Left ventricle myocardium inferior (tissue), 1 donor: ENCODE data around the gene GJB4. TPM values are rescaled to one million over a fixed set of nuclear protein-coding genes. Genes with fewer than 3 reads are reported as not detected.

ENCODE experiments used
- DNase-seq: peaks from one replicate; pipeline ENCODE4 v3.0.0-alpha.2; 2020
- H3K27ac ChIP-seq: fragments of 200-600 bp; replicated peaks from 2 replicates; pipeline ENCODE4 v1.8.0; 2021
- H3K27me3 ChIP-seq: fragments of 200-600 bp; 2 replicates; pipeline ENCODE4 v1.8.0; 2021; ENCODE audit warnings: low read depth
- H3K36me3 ChIP-seq: fragments of 200-600 bp; 2 replicates; pipeline ENCODE4 v1.8.0; 2021
- H3K4me1 ChIP-seq: fragments of 200-600 bp; 2 replicates; pipeline ENCODE4 v1.8.0; 2021
- H3K4me3 ChIP-seq: fragments of 200-600 bp; 2 replicates; pipeline ENCODE4 v1.8.0; 2021; ENCODE audit warnings: mild to moderate bottlenecking, moderate library complexity
- H3K9me3 ChIP-seq: fragments of 200-600 bp; replicated peaks from 2 replicates; pipeline ENCODE4 v1.8.0; 2021
- CTCF ChIP-seq: fragments of 200-600 bp; IDR thresholded peaks from 2 replicates; pipeline ENCODE4 v1.8.0; 2021; ENCODE audit warnings: antibody characterized with exemption, mild to moderate bottlenecking, borderline replicate concordance
- intact Hi-C: fragments of 100-400 bp; cut with micrococcal nuclease; formaldehyde crosslinking; loops from one replicate; pipeline ENCODE4 v1.11.0; 2022
- total RNA-seq: library from RNA; stranded (reverse); fragmentation: NEBNext Ultra II Directional; extraction: Animal tissue kit (Norgen Biotek cat#: 25700); gene quantifications from one replicate; pipeline ENCODE4 v1.2.1, GENCODE V29; 2021
- donor health status: DM: no; HTN: yes; CAD: no; lungs with severe emphysema.

The GJB4 gene
- total RNA-seq, 1 donor from 2014 or later, result not detected

- H3K36me3 ChIP-seq, result no peaks in the 10 kb centered on the region
- TF ChIP-seq CTCF, result peak; percentile 96
- no peak overlapping the region for H3K4me3 ChIP-seq
- no peaks in the 10 kb centered on the region for H3K4me1 ChIP-seq
- peak; percentile 69 for DNase-seq
- H3K27me3 ChIP-seq, result peaks cover 83% of the 10 kb centered on the region
- no peaks in the 10 kb centered on the region for H3K9me3 ChIP-seq
- no peak overlapping the region for H3K27ac ChIP-seq
- intact Hi-C loops, result no loop called here
These were observed 16.8 kb upstream of the GJB4 start for GRCh38 chr1:34742667-34743270.

GRCh38 chr1:34743775-34744174, 15.8 kb upstream of the GJB4 start:
- Histone ChIP-seq H3K36me3 (no peaks in the 10 kb centered on the region), H3K27me3 (peaks cover 84% of the 10 kb centered on the region), H3K4me3 (no peak overlapping the region), H3K4me1 (no peaks in the 10 kb centered on the region), H3K9me3 (no peaks in the 10 kb centered on the region), H3K27ac (no peak overlapping the region)
- intact Hi-C loops, result no loop called here
- TF ChIP-seq CTCF, result no peak
- DNase-seq, result no peak

GRCh38 chr1:34744851-34745250, 14.7 kb upstream of the GJB4 start:
- H3K4me3 ChIP-seq, result no peak overlapping the region
- no peak overlapping the region for H3K27ac ChIP-seq
- DNase-seq, result no peak
- no peaks in the 10 kb centered on the region for H3K4me1 ChIP-seq
- no peak for TF ChIP-seq CTCF
- no peaks in the 10 kb centered on the region for H3K36me3 ChIP-seq
- intact Hi-C loops, result no loop called here
- no peaks in the 10 kb centered on the region for H3K9me3 ChIP-seq
- H3K27me3 ChIP-seq, result peaks cover 73% of the 10 kb centered on the region

GRCh38 chr1:34745666-34746065, 13.9 kb upstream of the GJB4 start:
- Histone ChIP-seq H3K27me3 (peaks cover 65% of the 10 kb centered on the region), H3K4me3 (no peak overlapping the region), H3K4me1 (no peaks in the 10 kb centered on the region), H3K36me3 (no peaks in the 10 kb centered on the region), H3K27ac (no peak overlapping the region), H3K9me3 (no peaks in the 10 kb centered on the region)
- TF ChIP-seq CTCF, result no peak
- DNase-seq, result no peak
- intact Hi-C loops, result no loop called here

- no peak for TF ChIP-seq CTCF
These were observed 13.4 kb upstream of the GJB4 start for GRCh38 chr1:34746101-34746500.

More at GRCh38 chr1:34746101-34746500, 13.4 kb upstream of the GJB4 start:
- Histone ChIP-seq H3K27me3 (peaks cover 64% of the 10 kb centered on the region), H3K36me3 (no peaks in the 10 kb centered on the region), H3K4me3 (no peak overlapping the region), H3K4me1 (no peaks in the 10 kb centered on the region), H3K27ac (no peak overlapping the region), H3K9me3 (no peaks in the 10 kb centered on the region)
- DNase-seq, result no peak
- intact Hi-C loops, result no loop called here
